ENCODE results near the gene EBLN1. TPM values are rescaled to one million over a fixed set of nuclear protein-coding genes. Genes with fewer than 3 reads are reported as not detected.
A peak's percentile ranks its signal among the peaks of the same experiment; 100 is the strongest.
"Not testable (repeated sequence)": the region's sequence is repeated elsewhere in the genome, so short reads cannot be mapped to it uniquely, and the experiment has no call there.

Gene EBLN1
- total RNA-seq, 1 experiment from 2014 or later = not detected

GRCh38 chr10:22218448-22218847, 633 bp upstream of the EBLN1 start:
- no peak overlapping the region for H3K27ac ChIP-seq (ENCODE audit: insufficient read length, low read depth, low read length)
- peaks cover 3% of the 10 kb centered on the region for H3K27me3 Mint-ChIP-seq (ENCODE audit: low read depth)
- H3K56ac ChIP-seq (ENCODE audit: insufficient read length, low read depth, low read length) = no peak overlapping the region
- H3K4me2 ChIP-seq (ENCODE audit: insufficient read depth, insufficient read length, low read length) = no peak overlapping the region
- no peak overlapping the region for H2AFZ ChIP-seq (ENCODE audit: low read length)
- no peak overlapping the region for H4K91ac ChIP-seq (ENCODE audit: insufficient read length, low read depth, low read length)
- no peak overlapping the region for H2BK20ac ChIP-seq (ENCODE audit: low read depth, low read length, poor library complexity, severe bottlenecking)
- no peak overlapping the region for H3K18ac ChIP-seq (ENCODE audit: insufficient read length, low read depth, low read length)
- H3K4me3 Mint-ChIP-seq = no peak overlapping the region
- DNase-seq = peak; percentile 38
- H2BK15ac ChIP-seq (ENCODE audit: low read depth, low read length) = no peak overlapping the region
- H3K9ac ChIP-seq (ENCODE audit: extremely low read depth, insufficient read length, low read length) = no peak overlapping the region
- H3K23me2 ChIP-seq (ENCODE audit: insufficient read length, low read depth, low read length, poor library complexity, severe bottlenecking) = no peaks in the 10 kb centered on the region
- no peak overlapping the region for H3T11ph ChIP-seq (ENCODE audit: low read length)
- H3K4ac ChIP-seq (ENCODE audit: low read depth, low read length) = no peak overlapping the region
- H3K14ac ChIP-seq (ENCODE audit: insufficient read depth, low read length) = no peak overlapping the region
- H3K4me1 ChIP-seq (ENCODE audit: insufficient read depth, low read length) = no peaks in the 10 kb centered on the region
- H4K20me1 ChIP-seq (ENCODE audit: control insufficient read depth, insufficient read depth, insufficient read length) = no peaks in the 10 kb centered on the region
- peak; percentile 64 for TF ChIP-seq CTCF (conservative IDR thresholded peaks at IDR 0.05)
- no peak overlapping the region for H3K23ac ChIP-seq (ENCODE audit: insufficient read length, low read depth, low read length)
- H2BK120ac ChIP-seq (ENCODE audit: low read depth, low read length, poor library complexity, severe bottlenecking) = no peak overlapping the region
- no peaks in the 10 kb centered on the region for H3K9me3 Mint-ChIP-seq
- H3K79me1 ChIP-seq (ENCODE audit: insufficient read depth, low read depth, low read length, poor library complexity, severe bottlenecking) = no peaks in the 10 kb centered on the region
- no peak overlapping the region for H2BK5ac ChIP-seq (ENCODE audit: insufficient read length, low read length)
- no peak overlapping the region for H4K8ac ChIP-seq (replicated peaks; ENCODE audit: insufficient read length, low read depth, low read length)
- H3K36me3 Mint-ChIP-seq (ENCODE audit: insufficient read depth in 1 of 3, low read depth in 3 of 3) = no peaks in the 10 kb centered on the region
- WGBS (ENCODE audit: extremely low coverage, insufficient read length, low lambda C conversion rate) = no CpG with 5 or more reads among the region's 2 CpGs
- H3K27me3 ChIP-seq (ENCODE audit: insufficient read depth, low read length) = no peaks in the 10 kb centered on the region
- H2BK12ac ChIP-seq (ENCODE audit: insufficient read length, low read depth, low read length) = no peak overlapping the region
- H3K79me2 ChIP-seq (ENCODE audit: insufficient read depth, low read length) = no peaks in the 10 kb centered on the region
- H3K27ac Mint-ChIP-seq = no peak overlapping the region
- H4K5ac ChIP-seq (ENCODE audit: insufficient read length, low read depth, low read length) = no peak overlapping the region
- 0 out of 4 replicates have a peak, but pooled peaks cover 0 to 2% of the 10 kb centered on the region in 2 experiments for H3K4me1 Mint-ChIP-seq
- no peaks in the 10 kb centered on the region for H3K9me3 ChIP-seq (ENCODE audit: control insufficient read depth, low read depth, low read length)
- no peak overlapping the region for H2AK5ac ChIP-seq (ENCODE audit: insufficient read length, low read length)

GRCh38 chr10:22217084-22217483, 731 bp downstream of the EBLN1 start:
- H3K23me2 ChIP-seq (ENCODE audit: insufficient read length, low read depth, low read length, poor library complexity, severe bottlenecking); H2AK5ac ChIP-seq (ENCODE audit: insufficient read length, low read length); H3K14ac ChIP-seq (ENCODE audit: insufficient read depth, low read length); H4K20me1 ChIP-seq (ENCODE audit: control insufficient read depth, insufficient read depth, insufficient read length); H3K23ac ChIP-seq (ENCODE audit: insufficient read length, low read depth, low read length); H3K4me1 ChIP-seq (ENCODE audit: insufficient read depth, low read length); H3K36me3 Mint-ChIP-seq (ENCODE audit: insufficient read depth in 1 of 3, low read depth in 3 of 3); H3K27ac ChIP-seq (ENCODE audit: insufficient read length, low read depth, low read length); H2AFZ ChIP-seq (ENCODE audit: low read length); H4K5ac ChIP-seq (ENCODE audit: insufficient read length, low read depth, low read length); H2BK5ac ChIP-seq (ENCODE audit: insufficient read length, low read length); H2BK20ac ChIP-seq (ENCODE audit: low read depth, low read length, poor library complexity, severe bottlenecking); H4K8ac ChIP-seq (replicated peaks; ENCODE audit: insufficient read length, low read depth, low read length); H3K9ac ChIP-seq (ENCODE audit: extremely low read depth, insufficient read length, low read length); H3K4me3 Mint-ChIP-seq; H3K27me3 ChIP-seq (ENCODE audit: insufficient read depth, low read length); H4K91ac ChIP-seq (ENCODE audit: insufficient read length, low read depth, low read length); H3K27ac Mint-ChIP-seq; H3T11ph ChIP-seq (ENCODE audit: low read length); H3K4me2 ChIP-seq (ENCODE audit: insufficient read depth, insufficient read length, low read length); H3K9me3 ChIP-seq (ENCODE audit: control insufficient read depth, low read depth, low read length); H2BK120ac ChIP-seq (ENCODE audit: low read depth, low read length, poor library complexity, severe bottlenecking); H2BK15ac ChIP-seq (ENCODE audit: low read depth, low read length); H3K79me1 ChIP-seq (ENCODE audit: insufficient read depth, low read depth, low read length, poor library complexity, severe bottlenecking); H3K4ac ChIP-seq (ENCODE audit: low read depth, low read length); H3K79me2 ChIP-seq (ENCODE audit: insufficient read depth, low read length); H3K9me3 Mint-ChIP-seq; DNase-seq; H3K27me3 Mint-ChIP-seq (ENCODE audit: low read depth); H2BK12ac ChIP-seq (ENCODE audit: insufficient read length, low read depth, low read length); H3K4me1 Mint-ChIP-seq; H3K18ac ChIP-seq (ENCODE audit: insufficient read length, low read depth, low read length); H3K56ac ChIP-seq (ENCODE audit: insufficient read length, low read depth, low read length): not testable (repeated sequence)
- WGBS (ENCODE audit: extremely low coverage, insufficient read length, low lambda C conversion rate) = no CpG with 5 or more reads among the region's 5 CpGs

Data from H9 (cell line).